ENCODE measurements around the gene TSHZ2. TPM values are rescaled to one million over a fixed set of nuclear protein-coding genes. Genes with fewer than 3 reads are reported as not detected.

Gene TSHZ2
- 2.2 and 4.0 TPM in 2 replicates for total RNA-seq

GRCh38 chr20:52972190-52972937, at the start of gene TSHZ2:
Gene TSHZ2, plus strand, starts transcription at chr20:52972358. Its CDS starts 936 bp downstream, at chr20:52973294.

